Pancreas (tissue), 10 donors: ENCODE results near the gene DGKG. TPM values are rescaled to one million over a fixed set of nuclear protein-coding genes. Genes with fewer than 3 reads are reported as not detected.

Source experiments
- ATAC-seq, 4 donors: fragments of 200-7000 bp; cut with Tn5 transposase; one replicate each; pipeline versions ENCODE4 v1.8.0 to v1.9.1; 2020; ENCODE audit warnings: mild to moderate bottlenecking in 4 of 4, moderate library complexity in 4 of 4
- DNase-seq, 6 donors: peaks; one replicate each; pipeline ENCODE4 v3.0.0-alpha.2; 2020
- FAIRE-seq: peaks from 2 replicates; lab custom pipeline; 2012; peaks lifted over from hg19 to GRCh38; lab: Jason Lieb, UNC
- H3K27ac ChIP-seq, 4 donors: fragments of 200-600 bp; sonication (generic); 1 replicate in 3 of 4; 2 replicates in 1 of 4; pipeline versions ENCODE4 v1.5.0 to v1.8.0; 2020
- H3K27me3 ChIP-seq, 4 donors: fragments of 200-600 bp; one replicate each; pipeline ENCODE4 v1.8.0; 2021
- H3K36me3 ChIP-seq, 3 donors: fragments of 200-600 bp; sonication (generic) in 1 of 3; one replicate each; pipeline versions ENCODE4 v1.5.0 to v1.8.0; 2020 to 2021
- H3K4me1 ChIP-seq, 3 donors: fragments of 200-600 bp; one replicate each; pipeline ENCODE4 v1.8.0; 2021
- H3K4me3 ChIP-seq, 4 donors: fragments of 200-600 bp; sonication (generic) in 2 of 4; one replicate each; pipeline versions ENCODE4 v1.5.0 to v1.8.0; 2020 to 2021
- H3K9me3 ChIP-seq, 4 donors: fragments of 200-600 bp; one replicate each; pipeline ENCODE4 v1.8.0; 2021
- WGBS, 2 donors: extraction: QIAGEN DNeasy Blood & Tissue Kit; methylation state at CpG; one replicate each; pipeline ENCODE4 v1.1.7; 2013; 5-methylcytosine and 5-hydroxymethylcytosine counted together
- intact Hi-C, 3 donors: fragments of 100-400 bp; cut with DNase I; formaldehyde crosslinking; loops; one replicate each; pipeline versions ENCODE4 v1.11.1 to v1.14.2; 2022
- polyA plus RNA-seq, 2 donors: library from polyadenylated mRNA; stranded (reverse); fragments of 200-250 nt; gene quantifications; one replicate each; pipeline ENCODE4 v1.2.3, GENCODE V29; 2013
- total RNA-seq, 6 donors: library from RNA; stranded (reverse); fragmentation: NEBNext Ultra II Directional in 4 of 6; extraction: Animal tissue kit (Norgen Biotek cat#: 25700) in 4 of 6; gene quantifications; one replicate each; pipeline versions ENCODE4 v1.2.1 to v1.2.4, GENCODE V29; 2021 to 2023
- TF ChIP-seq, protein P1 (sequence below), 4 donors: fragments of 200-600 bp; sonication (generic) in 3 of 4; IDR thresholded peaks; one replicate each; pipeline versions ENCODE4 v1.5.0 to v1.8.0; 2021; ENCODE audit warnings: antibody characterized with exemption in 4 of 4
- donor health status: healthy with polysubstance abuse.
- donor health status: DM: no; HTN: no; CAD: no; lungs with moderate emphysema.
- donor health status: DM: no; HTN: no; CAD: no.
- donor health status: control.
- donor health status: control.
- donor health status: Bipolar disorder and iron deficiency.
- donor health status: DM: yes; HTN: yes; CAD: no.
- donor health status: DM: no; HTN: no; CAD: no.
- donor health status: DM: no; HTN: no; CAD: no.
- donor health status: DM: yes; HTN: yes; CAD: no.

Gene DGKG
- total and polyA plus RNA-seq, 8 donors, result 0.16 to 2.0 (median 0.88) TPM

DNA sequence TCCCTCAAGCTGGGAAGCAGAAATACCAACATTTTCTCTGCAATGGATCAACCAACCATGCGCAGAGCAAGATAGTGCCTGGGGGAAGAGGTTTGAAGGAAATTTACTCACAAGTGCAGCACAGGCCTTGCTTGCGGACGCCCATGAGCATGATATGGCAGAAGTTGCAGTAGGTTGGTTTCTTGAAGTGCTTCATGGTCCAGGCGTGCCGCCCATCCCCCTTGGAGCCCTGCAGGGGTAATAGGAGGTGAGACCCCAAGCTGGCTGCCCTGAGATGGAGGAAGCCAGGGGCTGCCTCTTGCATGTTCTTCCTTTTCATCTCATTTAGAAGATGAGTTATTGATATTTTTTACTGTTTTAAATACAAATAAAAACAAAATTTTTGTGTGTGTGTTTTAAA, 86.6 kb downstream of the DGKG start:
- H3K27me3 ChIP-seq, result no peaks in the 10 kb centered on the region
- no peak overlapping the region for H3K27ac ChIP-seq
- FAIRE-seq (no peak), DNase-seq (no peak), ATAC-seq (no peak)
- TF ChIP-seq, protein P1, sequence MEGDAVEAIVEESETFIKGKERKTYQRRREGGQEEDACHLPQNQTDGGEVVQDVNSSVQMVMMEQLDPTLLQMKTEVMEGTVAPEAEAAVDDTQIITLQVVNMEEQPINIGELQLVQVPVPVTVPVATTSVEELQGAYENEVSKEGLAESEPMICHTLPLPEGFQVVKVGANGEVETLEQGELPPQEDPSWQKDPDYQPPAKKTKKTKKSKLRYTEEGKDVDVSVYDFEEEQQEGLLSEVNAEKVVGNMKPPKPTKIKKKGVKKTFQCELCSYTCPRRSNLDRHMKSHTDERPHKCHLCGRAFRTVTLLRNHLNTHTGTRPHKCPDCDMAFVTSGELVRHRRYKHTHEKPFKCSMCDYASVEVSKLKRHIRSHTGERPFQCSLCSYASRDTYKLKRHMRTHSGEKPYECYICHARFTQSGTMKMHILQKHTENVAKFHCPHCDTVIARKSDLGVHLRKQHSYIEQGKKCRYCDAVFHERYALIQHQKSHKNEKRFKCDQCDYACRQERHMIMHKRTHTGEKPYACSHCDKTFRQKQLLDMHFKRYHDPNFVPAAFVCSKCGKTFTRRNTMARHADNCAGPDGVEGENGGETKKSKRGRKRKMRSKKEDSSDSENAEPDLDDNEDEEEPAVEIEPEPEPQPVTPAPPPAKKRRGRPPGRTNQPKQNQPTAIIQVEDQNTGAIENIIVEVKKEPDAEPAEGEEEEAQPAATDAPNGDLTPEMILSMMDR (IDR thresholded peaks at IDR 0.05), result no peak
- H3K36me3 ChIP-seq, result no peaks in the 10 kb centered on the region
- intact Hi-C loops, result no loop called here
- no peak overlapping the region for H3K4me3 ChIP-seq
- no peaks in the 10 kb centered on the region for H3K9me3 ChIP-seq
- no peaks in the 10 kb centered on the region for H3K4me1 ChIP-seq
- WGBS, 2 donors, result 89 to 95% methylated on average over 5 of the region's 5 CpGs

- WGBS, 2 donors, result 79 to 81% methylated on average over 15 to 16 of the region's 16 CpGs
- no peaks in the 10 kb centered on the region for H3K9me3 ChIP-seq
- DNase-seq (no peak), ATAC-seq (no peak), FAIRE-seq (no peak)
- H3K27me3 ChIP-seq, result no peaks in the 10 kb centered on the region
- intact Hi-C loops, result no loop called here
- TF ChIP-seq, protein P1 (IDR thresholded peaks at IDR 0.05), result no peak
- no peak overlapping the region for H3K4me3 ChIP-seq
- no peaks in the 10 kb centered on the region for H3K36me3 ChIP-seq
- H3K27ac ChIP-seq, result no peak overlapping the region
- no peaks in the 10 kb centered on the region for H3K4me1 ChIP-seq
Measured at GRCh38 chr3:186273586-186273985, 88.4 kb downstream of the DGKG start.

GRCh38 chr3:186270701-186271100, 91.3 kb downstream of the DGKG start:
- intact Hi-C loops, result no loop called here
- WGBS, 2 donors, result 87 to 89% methylated on average over 7 of the region's 7 CpGs
- Histone ChIP-seq H3K36me3 (no peaks in the 10 kb centered on the region), H3K4me1 (no peaks in the 10 kb centered on the region), H3K27ac (no peak overlapping the region), H3K4me3 (no peak overlapping the region), H3K27me3 (no peaks in the 10 kb centered on the region), H3K9me3 (no peaks in the 10 kb centered on the region)
- FAIRE-seq (no peak), ATAC-seq (no peak), DNase-seq (no peak)
- TF ChIP-seq, protein P1 (IDR thresholded peaks at IDR 0.05), result no peak

GRCh38 chr3:186268616-186269448, 93.2 kb downstream of the DGKG start:
- TF ChIP-seq, protein P1 (IDR thresholded peaks at IDR 0.05), result no peak
- H3K36me3 ChIP-seq, result no peaks in the 10 kb centered on the region
- WGBS, 2 donors, result 81 to 85% methylated on average over 29 of the region's 29 CpGs
- no peak overlapping the region for H3K4me3 ChIP-seq
- H3K9me3 ChIP-seq, result no peaks in the 10 kb centered on the region
- DNase-seq (no peak), FAIRE-seq (no peak), ATAC-seq (peak in 1 of 4 donors; percentile 13)
- no peak overlapping the region for H3K27ac ChIP-seq
- intact Hi-C loops, result loop anchor here in 1 of 3 donors (10.0 kb wide), 1 partner anchor 256 kb away; no protein-coding TSS in a partner anchor
- no peaks in the 10 kb centered on the region for H3K27me3 ChIP-seq
- H3K4me1 ChIP-seq, result no peaks in the 10 kb centered on the region

DNA sequence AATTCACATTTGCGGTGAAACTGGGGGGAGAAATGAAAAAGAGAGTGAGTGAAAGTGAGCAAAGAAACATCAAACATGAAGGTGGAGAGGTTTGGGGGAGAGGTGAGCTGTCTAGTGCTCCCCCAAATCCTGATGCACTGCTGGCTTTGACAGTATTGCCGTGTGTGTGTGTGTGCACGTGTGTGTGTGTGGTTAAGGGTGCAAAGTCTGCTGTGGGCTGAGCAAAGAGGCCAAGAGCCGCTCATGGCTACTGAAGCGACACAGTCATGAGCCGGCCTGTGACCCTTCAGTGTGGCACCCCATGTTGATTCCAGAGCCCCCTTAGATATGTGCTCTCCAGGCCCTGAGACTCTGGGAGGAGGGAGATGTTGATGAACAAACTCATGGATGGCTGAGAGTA, 94.3 kb downstream of the DGKG start:
- no peak for FAIRE-seq
- no peak for ATAC-seq
- Histone ChIP-seq H3K9me3 (no peaks in the 10 kb centered on the region), H3K27ac (no peak overlapping the region), H3K27me3 (no peaks in the 10 kb centered on the region), H3K4me1 (no peaks in the 10 kb centered on the region), H3K36me3 (no peaks in the 10 kb centered on the region), H3K4me3 (no peak overlapping the region)
- intact Hi-C loops, result loop anchor here in 1 of 3 donors (10.0 kb wide), 1 partner anchor 257 kb away; no protein-coding TSS in a partner anchor
- TF ChIP-seq, protein P1 (IDR thresholded peaks at IDR 0.05), result no peak
- WGBS, 2 donors, result 68 to 71% methylated on average over 6 of the region's 6 CpGs
- DNase-seq, result no peak
